Measurements from ENCODE around the gene HOXB2.

Gene HOXB2

GRCh38 chr17:48545022-48545375 is at the start of gene HOXB2:
HOXB2 (minus strand) TSS chr17:48545109; CDS start chr17:48544911, 198 bp downstream.
- no peak for DNase-seq (ENCODE audit: low read depth)

GRCh38 chr17:48593840-48594537 is 49.1 kb upstream of the HOXB2 start:
- DNase-seq (ENCODE audit: low read depth): no peak

- DNase-seq (ENCODE audit: low read depth): no peak
These were observed 48.4 kb upstream of the HOXB2 start, which contains the start of gene HOXB5 for GRCh38 chr17:48593126-48593829. HOXB5 (minus strand) TSS chr17:48593779; CDS start chr17:48593682, 97 bp downstream.

- no peak for DNase-seq (ENCODE audit: low read depth)
These were observed 47.7 kb upstream of the HOXB2 start for GRCh38 chr17:48592577-48592976.

GRCh38 chr17:48592057-48592514 is 47.2 kb upstream of the HOXB2 start:
- DNase-seq (ENCODE audit: low read depth): no peak

- no peak for DNase-seq (ENCODE audit: low read depth)
These were observed 46.5 kb upstream of the HOXB2 start for GRCh38 chr17:48591255-48592056.

- no peak for DNase-seq (ENCODE audit: low read depth)
These were observed 45.8 kb upstream of the HOXB2 start for GRCh38 chr17:48590607-48591161.

GRCh38 chr17:48589831-48590606 is 45.1 kb upstream of the HOXB2 start, which contains the start of gene HOXB3:
HOXB3 (minus strand) TSS chr17:48590241; CDS start chr17:48552474, 37,767 bp downstream.
- no peak for DNase-seq (ENCODE audit: low read depth)

GRCh38 chr17:48589060-48589830 is 44.3 kb upstream of the HOXB2 start:
- no peak for DNase-seq (ENCODE audit: low read depth)

- no peak for DNase-seq (ENCODE audit: low read depth)
These were observed 43.6 kb upstream of the HOXB2 start for GRCh38 chr17:48588528-48588927.

GRCh38 chr17:48588074-48588415 is 43.1 kb upstream of the HOXB2 start:
- no peak for DNase-seq (ENCODE audit: low read depth)

GRCh38 chr17:48587276-48588073 is 42.6 kb upstream of the HOXB2 start:
- DNase-seq (ENCODE audit: low read depth): no peak

GRCh38 chr17:48586355-48587258 is 41.7 kb upstream of the HOXB2 start:
- no peak for DNase-seq (ENCODE audit: low read depth)

GRCh38 chr17:48584223-48584741 is 39.4 kb upstream of the HOXB2 start:
- DNase-seq (ENCODE audit: low read depth): no peak

- DNase-seq (ENCODE audit: low read depth): no peak
These were observed 38.9 kb upstream of the HOXB2 start for GRCh38 chr17:48583708-48584222.

- no peak for DNase-seq (ENCODE audit: low read depth)
These were observed 37.8 kb upstream of the HOXB2 start for GRCh38 chr17:48582750-48583069.

- DNase-seq (ENCODE audit: low read depth): no peak
These were observed 35.0 kb upstream of the HOXB2 start for GRCh38 chr17:48579760-48580554.

- DNase-seq (ENCODE audit: low read depth): no peak
These were observed 34.5 kb upstream of the HOXB2 start for GRCh38 chr17:48579471-48579759.
